ENCODE data around the gene ARL14EP.

ARL14EP gene

DNA sequence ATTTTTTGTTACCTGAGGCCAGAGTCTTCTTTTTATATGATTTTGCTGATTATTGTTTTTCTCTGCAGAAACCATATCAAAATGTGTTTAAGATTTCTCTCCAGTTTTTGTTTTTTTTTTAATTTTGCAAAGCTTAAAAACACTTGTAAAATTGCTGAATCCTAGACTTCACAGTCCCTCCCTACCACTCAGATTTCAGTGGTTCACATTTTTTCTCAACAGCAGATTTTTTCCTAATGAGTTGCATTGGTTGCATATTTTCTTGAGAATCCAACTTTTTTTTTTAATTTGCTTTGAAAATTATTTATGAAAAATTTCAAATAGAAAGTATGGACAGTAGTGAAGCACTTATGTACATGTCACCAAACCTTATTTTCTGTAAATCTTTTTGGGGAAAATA, 5.8 kb downstream of the ARL14EP start:
- DNase-seq (ENCODE audit: low spot score) = no peak

DNA sequence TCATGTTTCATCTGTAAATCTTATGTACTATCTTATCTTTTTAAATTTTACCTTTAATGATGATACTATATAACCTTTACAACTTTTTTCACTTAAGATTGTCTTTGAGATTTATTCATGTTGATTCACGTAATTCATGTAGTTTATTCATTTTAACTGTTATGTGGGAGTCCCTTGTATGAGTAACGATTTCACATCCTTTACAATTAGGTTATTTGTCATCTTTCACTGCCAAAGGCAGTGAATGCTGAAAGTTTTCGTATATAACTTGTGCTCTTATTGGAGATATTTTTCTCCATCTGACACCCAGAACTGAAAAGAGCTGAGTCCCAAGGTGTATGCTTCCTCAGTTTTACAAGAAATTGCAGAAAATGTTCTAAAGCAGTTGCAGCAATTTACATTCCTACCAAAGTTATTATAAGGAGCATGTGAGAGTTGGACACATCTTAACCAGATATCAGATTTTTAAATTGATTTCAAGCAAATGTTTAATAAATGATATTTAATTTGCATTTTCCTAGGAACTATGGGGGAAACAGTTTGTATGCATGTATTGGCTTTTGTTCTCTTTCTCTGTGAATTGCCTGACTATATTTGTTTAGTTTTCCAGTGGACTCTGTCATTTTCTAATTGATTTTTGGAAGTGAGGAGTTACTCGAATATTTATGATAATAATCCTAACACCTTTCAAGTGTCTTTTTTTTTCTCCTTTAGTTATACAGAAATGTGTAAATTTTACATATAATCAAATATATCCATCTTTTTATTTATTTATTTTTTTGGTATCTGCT, 6.4 kb downstream of the ARL14EP start:
- DNase-seq (ENCODE audit: low spot score) = no peak

DNA sequence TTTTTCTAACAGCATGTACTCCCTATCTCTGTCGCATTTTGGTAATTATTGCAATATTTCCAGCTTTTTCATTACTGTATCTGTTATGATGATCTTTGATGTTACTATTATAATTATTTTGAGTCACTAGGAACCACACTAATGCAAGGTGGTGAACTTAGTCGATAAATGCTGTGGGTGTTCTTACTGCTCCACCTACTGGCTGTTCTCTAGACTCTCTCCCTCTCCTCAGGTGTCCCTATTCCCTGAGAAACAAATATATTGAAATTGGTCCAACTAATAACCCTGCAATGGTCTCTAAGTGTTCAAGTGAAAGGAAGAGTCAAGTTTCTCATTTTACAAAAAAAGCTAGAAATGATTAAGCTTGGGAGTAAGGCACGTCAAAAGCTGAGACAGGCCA, 10.5 kb downstream of the ARL14EP start:
- no peak for DNase-seq (ENCODE audit: low spot score)

DNA sequence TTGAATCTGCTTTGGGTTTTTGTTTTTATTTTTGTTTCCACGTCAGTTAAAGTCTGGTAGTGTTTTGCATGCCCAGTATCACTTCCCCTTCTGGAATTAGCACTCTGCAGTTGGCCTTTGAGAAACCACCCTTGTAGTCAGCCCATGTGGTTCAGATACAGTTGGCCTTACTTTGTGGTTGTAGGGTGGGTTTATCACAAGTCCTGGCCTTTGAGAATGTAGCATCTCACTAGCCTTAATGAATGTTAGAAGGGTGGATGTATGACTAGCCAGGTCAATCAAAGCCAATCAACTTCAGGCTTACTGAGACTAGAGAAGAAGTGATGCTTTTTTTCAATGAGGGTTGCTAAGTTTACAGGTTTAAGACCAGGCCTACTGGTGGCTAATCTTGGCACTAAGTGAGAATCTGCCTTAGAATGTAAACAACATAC, 19.8 kb downstream of the ARL14EP start:
- no peak for DNase-seq (ENCODE audit: low spot score)

DNA sequence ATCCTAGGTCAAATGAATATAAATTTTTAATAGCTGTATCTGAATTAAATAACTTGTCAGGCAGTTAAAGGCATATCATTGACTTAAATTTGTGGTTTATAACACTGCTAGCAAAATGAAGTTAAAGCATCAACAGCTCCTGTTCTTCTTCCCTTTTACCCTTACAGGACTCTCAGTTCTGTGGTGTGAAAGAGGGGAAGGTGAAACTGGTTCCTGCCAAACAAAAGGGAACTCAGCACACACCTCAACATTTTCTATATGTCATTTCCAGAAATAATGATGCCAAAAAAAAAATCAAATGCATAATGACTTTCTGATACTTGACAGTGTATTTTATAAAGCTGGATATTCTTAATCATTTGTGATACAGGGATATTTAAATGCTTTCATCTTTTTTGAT, 21.2 kb downstream of the ARL14EP start:
- DNase-seq (ENCODE audit: low spot score) = no peak

DNA sequence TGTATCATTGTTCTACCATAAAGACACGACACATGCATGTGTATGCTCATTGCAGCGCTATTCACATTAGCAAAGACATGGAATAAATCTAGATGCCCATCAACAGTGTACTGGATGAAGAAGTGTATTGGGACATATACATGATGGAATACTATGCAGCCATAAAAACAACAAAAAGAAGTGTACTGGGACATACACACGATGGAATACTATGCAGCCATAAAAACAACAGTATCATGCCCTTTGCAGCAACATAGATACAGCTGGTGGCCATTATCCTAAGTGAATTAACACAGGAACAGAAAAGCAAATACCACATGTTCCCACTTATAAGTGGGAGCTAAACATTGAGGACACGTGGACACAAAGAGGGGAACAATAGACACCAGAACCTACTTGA, 22.7 kb downstream of the ARL14EP start:
- DNase-seq (ENCODE audit: low spot score) = no peak

DNA sequence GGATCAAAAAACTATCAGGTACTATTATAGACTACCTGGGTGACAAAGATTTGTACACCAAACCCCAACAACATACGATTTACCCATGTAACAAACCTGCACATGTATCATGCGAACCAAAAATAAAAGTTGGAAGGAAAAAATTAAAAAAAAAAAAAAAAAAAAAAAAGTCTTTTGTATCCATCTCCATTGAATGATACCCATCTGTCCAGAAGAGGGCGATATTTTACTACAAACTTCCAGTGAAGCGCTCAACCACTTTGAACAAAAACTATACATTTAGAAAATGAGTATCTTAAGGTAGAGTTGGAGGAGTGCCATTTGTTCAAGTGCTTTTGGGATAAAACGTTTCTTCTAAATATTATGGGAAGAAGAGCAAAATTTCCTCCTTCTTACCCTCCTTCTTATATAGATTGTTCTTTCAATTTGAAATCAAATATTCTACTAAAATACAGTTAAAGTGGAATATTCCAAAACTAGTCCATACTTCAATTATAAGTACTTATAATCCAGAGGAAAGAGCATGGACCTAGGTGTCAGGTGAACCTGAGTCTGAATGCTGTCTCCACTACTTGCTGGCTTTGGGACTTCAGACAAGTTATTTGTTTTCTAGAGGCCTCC, 23.3 kb downstream of the ARL14EP start:
- peak; percentile 40 for DNase-seq (ENCODE audit: low spot score)

DNA sequence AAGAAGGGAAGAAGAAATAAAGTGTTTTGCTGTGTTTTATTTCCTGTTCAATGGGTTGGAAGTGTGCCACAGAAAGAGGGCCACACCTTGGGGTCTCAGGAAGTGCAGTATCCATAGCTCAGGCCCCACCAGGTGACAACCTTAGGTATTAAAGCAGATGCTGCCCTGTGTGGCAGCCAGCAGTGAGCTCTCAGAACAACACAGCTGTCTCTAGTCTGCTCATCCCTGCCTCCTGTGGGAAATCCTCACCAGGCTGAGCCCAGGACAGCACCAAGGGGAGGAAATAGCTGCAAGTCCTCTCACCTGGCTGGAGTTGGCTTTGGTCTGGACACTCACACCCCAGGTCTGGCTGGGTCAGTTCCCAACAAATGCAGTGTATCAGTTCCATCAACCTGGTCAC, 25.1 kb downstream of the ARL14EP start:
- no peak for DNase-seq (ENCODE audit: low spot score)

DNA sequence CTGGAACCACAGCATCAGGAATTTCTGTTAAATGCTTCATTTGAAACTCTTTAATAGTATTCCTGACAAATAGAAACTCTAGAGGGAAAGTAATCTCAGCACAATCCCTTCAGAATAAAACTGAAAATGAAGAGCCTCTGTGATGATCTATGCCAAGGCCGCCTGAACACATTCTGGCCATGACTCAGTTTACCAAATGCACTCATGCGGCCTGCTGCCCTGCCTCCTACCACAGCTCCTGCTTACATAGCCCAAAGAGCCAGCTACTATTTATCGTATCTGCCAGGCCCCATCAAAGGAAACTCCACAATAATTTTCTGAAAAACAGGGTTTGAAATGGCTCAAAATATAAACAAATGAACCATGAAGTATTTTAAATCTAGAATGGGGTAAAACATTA, 27.0 kb downstream of the ARL14EP start:
- no peak for DNase-seq (ENCODE audit: low spot score)

DNA sequence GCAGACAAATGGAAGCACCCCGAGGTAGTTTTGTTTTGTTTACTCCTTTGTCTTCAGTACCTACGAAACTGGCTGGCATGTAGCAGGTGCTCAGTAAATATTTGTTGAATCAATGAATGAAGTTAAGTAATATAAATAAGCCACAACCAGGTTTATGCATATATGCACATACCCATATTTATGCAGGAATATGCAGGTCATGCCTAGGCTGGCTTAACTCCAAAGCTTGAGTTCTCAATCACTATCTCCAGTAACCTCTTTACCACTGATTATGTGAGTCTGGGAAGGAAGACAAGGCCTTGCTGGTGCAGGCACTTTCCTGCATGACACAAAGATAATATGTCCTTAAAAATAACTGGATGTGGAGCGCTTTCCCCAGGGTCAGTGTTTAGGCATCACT, 27.5 kb downstream of the ARL14EP start:
- DNase-seq (ENCODE audit: low spot score) = no peak

DNA sequence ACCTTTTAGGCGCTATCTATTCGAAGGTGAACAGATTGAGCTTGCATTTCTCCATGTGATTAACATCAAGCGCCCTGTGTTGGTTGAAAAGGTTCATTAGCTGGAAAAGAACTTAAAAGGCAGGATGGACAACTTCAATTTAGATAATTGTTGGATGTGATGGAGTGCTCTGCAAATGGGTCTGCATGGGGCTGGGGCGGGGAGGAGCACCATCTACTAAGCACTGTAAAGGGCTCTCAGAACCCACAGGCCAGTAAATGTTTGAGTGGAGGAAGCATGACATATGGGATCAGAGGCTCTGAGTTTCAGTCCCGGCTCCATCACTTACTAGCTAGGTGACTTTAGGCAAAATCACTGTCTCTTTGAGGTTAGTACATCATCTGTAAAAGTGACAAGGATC, 28.2 kb downstream of the ARL14EP start:
- no peak for DNase-seq (ENCODE audit: low spot score)

DNA sequence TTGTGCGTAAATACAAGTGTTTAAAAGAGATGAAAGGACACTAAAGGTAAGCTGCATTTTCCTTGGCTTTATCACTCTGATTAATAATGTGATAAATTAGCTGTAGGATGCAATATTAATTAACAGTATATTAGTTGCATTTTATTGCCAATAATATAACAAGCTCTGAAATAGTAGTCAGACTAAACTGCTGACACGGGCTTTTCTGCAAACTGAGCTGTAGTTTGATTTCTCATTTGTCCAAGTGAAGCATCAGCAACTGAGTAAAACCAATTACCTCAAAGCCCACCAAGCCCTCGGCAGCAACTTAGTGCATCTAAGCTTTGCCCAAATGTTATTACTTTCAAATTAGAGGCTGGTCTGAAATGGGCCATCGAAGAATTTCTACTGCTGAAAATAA, 33.5 kb downstream of the ARL14EP start:
- no peak for DNase-seq (ENCODE audit: low spot score)

DNA sequence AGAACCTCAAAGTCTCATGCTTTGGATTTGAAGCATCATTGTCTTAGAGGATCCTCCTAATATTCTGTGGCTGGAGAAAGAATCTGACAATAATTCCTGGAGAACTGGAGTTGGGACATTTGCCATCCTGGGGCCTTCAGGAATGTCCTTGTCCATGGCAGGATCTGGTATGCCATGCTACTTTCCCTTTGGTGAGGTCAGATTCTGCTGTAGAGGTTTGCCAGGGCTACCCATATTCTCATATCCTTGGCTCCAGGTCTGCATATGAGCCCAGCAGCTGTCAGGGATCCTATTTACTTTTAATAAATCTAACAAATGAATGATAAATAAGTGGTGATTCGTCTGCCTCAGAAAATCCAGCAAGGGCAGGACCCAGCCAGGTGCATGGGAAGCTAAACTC, 35.0 kb downstream of the ARL14EP start:
- no peak for DNase-seq (ENCODE audit: low spot score)

DNA sequence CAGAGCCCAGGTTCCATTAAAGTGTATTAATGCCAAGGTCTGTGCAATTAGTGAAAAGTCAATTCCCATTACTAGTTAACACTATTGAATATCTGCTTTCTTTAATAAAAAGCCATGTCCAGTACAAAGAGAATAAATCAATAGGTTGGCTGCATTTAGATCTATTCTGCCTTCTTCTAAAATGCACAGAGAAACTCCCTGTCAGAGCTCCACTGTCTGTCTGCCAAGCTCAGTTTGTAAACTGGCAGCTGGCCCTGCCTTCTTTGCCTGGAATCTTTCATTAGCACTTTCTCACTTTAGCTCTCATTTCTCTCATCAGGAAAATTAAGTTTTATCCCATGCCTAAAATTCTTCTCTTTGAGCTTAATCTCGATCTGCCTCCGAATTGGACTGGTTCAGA, 35.6 kb downstream of the ARL14EP start:
- no peak for DNase-seq (ENCODE audit: low spot score)

DNA sequence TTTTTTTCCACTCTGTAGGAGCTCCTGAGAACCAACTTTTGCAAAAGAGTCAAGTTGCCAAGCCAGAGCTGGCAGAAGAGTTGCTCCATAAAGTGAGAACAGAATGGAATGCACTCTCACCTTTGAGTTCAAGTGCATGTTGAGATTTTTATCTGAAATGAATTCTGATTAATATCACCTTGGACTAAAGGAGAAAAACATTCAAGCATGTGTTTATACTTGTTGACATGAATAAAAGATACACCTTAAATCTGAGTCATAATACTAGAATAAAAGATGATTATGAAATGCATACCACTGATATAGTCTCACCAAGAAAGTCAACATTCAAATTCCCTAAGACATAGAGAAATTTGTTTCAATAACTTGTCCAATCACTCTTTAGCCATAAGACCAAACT, 37.8 kb downstream of the ARL14EP start:
- DNase-seq (ENCODE audit: low spot score) = no peak

DNA sequence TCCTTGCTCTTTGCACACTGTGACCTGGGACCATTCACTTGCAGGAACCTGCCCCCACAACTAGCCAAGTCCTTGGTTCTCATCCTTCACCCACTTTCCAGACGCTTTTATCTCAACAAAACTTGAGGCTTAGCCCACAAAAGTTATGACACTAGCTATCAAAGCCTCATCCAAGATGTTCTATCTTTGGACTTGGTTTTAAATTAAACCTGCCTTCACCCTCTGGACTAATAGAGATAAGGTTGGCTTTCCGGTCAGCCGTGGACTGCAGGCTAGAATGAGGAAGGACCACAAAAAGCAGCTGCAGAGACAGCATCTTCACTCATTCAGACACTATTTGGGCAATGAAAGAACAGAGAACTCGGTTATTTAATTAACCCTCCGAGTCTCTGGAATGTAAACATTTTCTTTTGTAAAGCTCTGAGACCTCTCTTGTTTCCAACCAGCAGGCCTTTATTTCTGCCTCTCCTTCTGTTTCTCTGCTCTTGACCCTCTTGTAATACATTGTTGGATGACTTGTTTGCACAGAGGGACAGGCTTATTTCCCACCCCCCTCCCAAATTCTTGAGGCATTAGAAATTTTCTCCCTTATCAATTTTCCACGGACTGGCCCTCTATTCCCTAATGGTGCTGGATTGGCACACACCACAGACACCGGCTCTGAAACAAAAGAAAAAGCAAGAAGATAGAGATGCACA, 41.4 kb downstream of the ARL14EP start:
- DNase-seq (ENCODE audit: low spot score) = no peak

DNA sequence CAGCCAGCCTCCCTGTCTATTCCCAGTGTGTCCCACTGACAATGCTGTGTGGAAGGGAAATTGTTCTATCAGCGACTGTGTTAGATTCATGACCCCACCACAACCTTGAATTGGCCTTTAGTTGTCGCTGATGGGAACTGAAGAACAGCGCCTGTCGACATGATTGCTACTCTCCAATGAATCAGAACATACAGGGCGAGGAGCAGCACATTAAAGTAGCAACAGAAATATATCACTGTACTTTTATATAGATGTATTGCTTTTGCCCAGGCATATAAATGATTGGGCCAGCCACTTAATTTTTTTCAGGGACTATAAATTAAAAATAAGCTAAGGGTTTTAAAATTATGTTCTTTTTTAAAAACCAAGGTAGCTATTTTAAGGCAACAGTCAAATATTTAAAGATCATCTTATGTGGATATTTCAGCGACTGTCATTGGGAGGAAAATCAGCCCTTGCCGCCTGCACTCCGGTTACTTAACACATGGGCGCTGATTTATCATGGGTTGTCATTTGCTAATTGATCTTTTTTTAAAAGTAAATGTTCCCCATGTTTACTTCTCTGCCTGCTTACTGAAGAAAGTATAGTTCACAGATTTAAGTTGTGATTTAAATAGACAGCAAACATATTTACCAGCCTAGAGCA, 42.1 kb downstream of the ARL14EP start:
- DNase-seq (ENCODE audit: low spot score) = no peak

DNA sequence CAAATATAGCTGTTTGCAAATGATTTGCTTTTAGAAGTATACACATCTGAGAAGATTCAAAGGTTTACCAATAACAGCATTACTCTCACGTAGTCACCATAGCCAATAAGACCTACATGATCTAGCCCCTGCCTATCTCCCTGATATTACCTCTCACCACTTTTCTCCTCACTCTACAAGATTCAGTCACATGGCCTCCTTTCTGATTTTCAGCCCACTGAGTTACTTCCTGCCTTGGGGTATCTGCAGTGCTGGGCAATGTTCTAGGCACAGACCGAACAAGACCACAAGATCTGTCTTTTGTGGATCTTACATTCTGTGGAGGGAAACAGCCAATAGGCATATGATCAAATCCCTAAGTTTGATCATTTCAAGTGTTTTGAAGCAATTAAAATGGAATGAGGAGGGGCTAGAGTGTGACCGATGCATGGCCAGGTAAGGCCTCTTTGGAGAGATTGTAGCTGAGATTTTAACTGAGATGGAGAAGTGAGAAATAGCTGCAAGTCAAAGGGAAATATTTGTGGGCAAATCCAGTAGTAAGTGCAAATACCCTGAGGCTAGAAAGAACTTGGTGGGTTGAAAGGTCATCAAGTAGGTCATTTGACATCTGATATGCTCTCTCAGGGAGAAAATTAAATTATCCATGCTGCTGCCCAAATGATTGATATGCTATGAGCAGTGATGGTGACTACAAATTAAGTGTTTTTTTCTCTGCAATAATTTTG, 43.1 kb downstream of the ARL14EP start:
- DNase-seq (ENCODE audit: low spot score) = no peak

DNA sequence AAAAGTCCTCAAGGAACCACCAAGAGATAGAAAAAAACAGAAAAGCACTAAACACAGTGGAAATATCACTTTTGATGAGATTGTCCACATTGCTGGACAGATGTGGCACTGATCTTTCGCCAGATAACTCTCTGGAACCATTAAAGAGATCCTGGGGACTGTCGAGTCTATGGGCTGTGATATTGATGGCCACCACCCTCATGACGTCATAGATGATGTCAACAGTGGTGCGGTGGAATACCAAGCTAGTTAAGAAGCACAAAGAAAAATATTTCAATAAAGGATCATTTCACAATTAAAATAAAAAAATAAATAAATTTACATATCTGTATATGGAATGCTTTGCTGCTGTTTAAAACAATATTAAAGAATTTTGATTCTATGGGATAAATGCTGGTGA, 45.5 kb downstream of the ARL14EP start:
- DNase-seq (ENCODE audit: low spot score) = no peak

DNA sequence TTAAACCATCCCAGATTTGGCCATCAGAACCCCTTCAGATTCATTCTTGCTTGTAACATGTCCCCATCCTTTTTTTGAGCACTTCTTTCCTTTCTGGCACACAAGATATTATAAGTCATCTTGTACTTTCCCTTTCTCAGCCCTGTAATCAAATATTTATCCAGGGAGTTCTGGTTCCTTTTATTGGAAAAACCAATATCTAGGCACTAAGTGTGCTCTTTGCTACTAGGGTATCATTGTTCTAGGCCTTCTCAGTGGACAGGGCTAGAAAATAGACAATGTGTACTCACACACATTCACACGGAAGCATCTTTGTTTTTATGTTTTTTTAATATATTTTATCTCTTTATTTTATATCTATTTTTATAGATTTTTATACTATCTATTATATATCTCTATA, 47.3 kb downstream of the ARL14EP start:
- DNase-seq (ENCODE audit: low spot score) = no peak

DNA sequence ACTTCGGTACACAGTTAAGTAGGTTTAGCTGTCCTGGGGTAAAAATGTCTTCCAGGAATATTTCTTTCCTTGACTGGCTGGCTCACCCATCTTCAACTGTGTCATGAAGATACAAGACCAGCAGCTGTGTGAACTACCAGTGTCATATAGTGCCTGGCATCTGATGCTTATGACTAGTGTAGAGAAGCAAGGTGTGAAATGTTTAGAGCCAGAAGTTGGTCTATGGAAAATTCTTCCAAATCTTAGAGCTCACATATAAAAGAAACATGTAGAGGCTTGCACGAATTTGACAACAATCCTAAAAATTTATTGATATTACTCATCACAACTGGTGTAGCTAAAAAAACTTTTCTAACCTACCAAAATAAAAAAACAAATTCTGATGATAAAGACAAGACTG, 54.4 kb downstream of the ARL14EP start:
- no peak for DNase-seq (ENCODE audit: low spot score)

DNA sequence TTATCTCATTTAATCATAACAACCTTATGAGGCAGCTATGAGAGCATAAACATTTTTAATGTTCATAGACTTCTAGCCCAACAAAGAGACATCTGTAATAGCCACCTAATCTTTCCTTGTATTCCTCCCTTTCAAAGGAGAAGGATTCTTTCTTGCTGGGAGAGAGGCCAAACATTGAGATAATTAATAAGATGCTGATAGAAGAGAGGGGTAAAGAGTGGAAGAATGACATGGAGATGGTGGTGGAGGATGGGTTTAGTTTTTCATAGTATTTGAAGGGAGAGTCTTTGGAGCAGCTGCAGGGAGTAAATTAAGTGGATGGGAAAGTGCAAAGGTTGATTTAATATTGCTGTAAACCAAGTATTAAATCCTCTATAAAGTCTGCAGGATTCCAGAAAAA, 57.9 kb downstream of the ARL14EP start:
- no peak for DNase-seq (ENCODE audit: low spot score)

Data from CD4-positive, alpha-beta T cell treated with Interleukin-6 at 100 ng/mL for 8 hours (primary cell).